Measurements from ENCODE around the gene CELF2.

The CELF2 gene

DNA sequence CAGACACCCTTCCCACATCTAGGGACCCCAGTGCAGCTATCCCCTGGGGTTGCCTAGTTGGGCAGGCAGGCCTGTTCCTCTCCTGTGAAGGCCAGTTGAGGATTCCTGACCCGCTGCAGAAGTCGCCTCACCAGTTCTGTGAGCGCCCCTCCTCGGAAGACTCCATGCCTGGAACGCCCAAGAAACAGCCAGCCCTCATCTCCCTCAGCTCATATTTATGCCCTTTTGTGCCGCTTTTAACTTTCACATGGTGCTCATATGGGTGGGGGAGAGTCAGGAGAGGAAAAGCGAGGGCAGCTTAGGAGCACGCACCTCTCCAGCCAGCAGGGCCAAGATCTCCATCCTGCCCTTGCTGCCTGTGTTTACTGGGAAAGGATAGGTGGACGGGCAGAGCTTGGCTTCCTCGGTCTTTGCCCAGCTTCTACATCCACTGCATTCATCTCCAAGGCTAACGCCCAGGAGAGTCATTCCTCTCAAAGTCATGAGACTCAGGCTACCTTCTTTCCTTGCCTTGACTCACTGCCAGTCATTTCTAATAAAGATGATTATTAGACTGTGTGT lies 307.2 kb downstream of the CELF2 start:
- no peak for TF ChIP-seq FOXP2 (optimal IDR thresholded peaks at IDR 0.05; ENCODE audit: borderline replicate concordance, extremely low read depth, extremely low read length, insufficient read depth)
- TF ChIP-seq POLR2AphosphoS5 (IDR thresholded peaks at IDR 0.05; ENCODE audit: low read depth, low read length) = no peak

DNA sequence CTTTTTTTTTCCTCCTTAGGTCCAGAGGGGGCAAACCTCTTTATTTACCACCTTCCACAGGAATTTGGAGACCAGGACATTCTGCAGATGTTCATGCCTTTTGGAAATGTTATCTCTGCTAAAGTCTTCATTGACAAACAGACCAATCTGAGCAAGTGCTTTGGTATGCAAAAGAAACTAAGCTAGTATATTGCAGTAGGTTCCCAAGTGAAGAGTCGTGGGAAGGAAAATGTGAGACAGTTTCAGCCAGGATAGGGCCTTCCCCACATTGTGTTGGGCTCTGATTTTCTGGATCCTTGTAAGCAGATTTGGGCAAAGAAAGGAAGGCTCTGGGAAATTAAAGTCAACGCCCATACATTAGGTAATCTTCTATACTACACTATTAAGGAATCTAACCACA lies 308.1 kb downstream of the CELF2 start:
- no peak for TF ChIP-seq FOXP2 (optimal IDR thresholded peaks at IDR 0.05; ENCODE audit: borderline replicate concordance, extremely low read depth, extremely low read length, insufficient read depth)
- no peak for TF ChIP-seq POLR2AphosphoS5 (IDR thresholded peaks at IDR 0.05; ENCODE audit: low read depth, low read length)
- TF ChIP-seq, protein P1, sequence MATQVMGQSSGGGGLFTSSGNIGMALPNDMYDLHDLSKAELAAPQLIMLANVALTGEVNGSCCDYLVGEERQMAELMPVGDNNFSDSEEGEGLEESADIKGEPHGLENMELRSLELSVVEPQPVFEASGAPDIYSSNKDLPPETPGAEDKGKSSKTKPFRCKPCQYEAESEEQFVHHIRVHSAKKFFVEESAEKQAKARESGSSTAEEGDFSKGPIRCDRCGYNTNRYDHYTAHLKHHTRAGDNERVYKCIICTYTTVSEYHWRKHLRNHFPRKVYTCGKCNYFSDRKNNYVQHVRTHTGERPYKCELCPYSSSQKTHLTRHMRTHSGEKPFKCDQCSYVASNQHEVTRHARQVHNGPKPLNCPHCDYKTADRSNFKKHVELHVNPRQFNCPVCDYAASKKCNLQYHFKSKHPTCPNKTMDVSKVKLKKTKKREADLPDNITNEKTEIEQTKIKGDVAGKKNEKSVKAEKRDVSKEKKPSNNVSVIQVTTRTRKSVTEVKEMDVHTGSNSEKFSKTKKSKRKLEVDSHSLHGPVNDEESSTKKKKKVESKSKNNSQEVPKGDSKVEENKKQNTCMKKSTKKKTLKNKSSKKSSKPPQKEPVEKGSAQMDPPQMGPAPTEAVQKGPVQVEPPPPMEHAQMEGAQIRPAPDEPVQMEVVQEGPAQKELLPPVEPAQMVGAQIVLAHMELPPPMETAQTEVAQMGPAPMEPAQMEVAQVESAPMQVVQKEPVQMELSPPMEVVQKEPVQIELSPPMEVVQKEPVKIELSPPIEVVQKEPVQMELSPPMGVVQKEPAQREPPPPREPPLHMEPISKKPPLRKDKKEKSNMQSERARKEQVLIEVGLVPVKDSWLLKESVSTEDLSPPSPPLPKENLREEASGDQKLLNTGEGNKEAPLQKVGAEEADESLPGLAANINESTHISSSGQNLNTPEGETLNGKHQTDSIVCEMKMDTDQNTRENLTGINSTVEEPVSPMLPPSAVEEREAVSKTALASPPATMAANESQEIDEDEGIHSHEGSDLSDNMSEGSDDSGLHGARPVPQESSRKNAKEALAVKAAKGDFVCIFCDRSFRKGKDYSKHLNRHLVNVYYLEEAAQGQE (IDR thresholded peaks at IDR 0.05; ENCODE audit: insufficient read depth in 1 of 2, low read depth in 2 of 2, low read length in 2 of 2) = no peak
- no peak for TF ChIP-seq SIN3A (IDR thresholded peaks at IDR 0.05; ENCODE audit: borderline replicate concordance, insufficient read depth, low read length)
- no peak for TF ChIP-seq TAF1 (IDR thresholded peaks at IDR 0.05; ENCODE audit: borderline replicate concordance, insufficient read depth, low read length)

DNA sequence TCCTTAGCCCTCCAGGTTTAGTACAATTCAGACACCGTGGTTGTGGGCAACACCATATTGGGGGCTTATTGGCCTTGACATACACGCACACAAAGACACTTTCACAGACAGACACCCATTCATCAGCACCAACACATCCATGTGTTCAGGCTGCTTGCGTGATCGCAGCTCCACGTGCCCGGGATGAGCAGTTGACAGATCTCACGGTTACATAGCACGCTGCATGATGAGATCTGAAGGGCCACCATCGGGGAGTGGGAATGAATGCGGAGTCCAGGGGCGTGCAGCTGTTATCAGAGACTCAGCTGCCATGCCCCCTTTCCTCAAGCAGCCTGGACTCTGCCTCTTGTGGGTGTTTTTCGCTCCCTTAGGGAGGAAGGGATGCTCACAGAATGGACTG lies 308.6 kb downstream of the CELF2 start:
- TF ChIP-seq, protein P1 (IDR thresholded peaks at IDR 0.05; ENCODE audit: insufficient read depth in 1 of 2, low read depth in 2 of 2, low read length in 2 of 2) = no peak
- TF ChIP-seq SIN3A (IDR thresholded peaks at IDR 0.05; ENCODE audit: borderline replicate concordance, insufficient read depth, low read length) = no peak
- no peak for TF ChIP-seq FOXP2 (optimal IDR thresholded peaks at IDR 0.05; ENCODE audit: borderline replicate concordance, extremely low read depth, extremely low read length, insufficient read depth)
- no peak for TF ChIP-seq POLR2AphosphoS5 (IDR thresholded peaks at IDR 0.05; ENCODE audit: low read depth, low read length)
- TF ChIP-seq TAF1 (IDR thresholded peaks at IDR 0.05; ENCODE audit: borderline replicate concordance, insufficient read depth, low read length) = no peak

DNA sequence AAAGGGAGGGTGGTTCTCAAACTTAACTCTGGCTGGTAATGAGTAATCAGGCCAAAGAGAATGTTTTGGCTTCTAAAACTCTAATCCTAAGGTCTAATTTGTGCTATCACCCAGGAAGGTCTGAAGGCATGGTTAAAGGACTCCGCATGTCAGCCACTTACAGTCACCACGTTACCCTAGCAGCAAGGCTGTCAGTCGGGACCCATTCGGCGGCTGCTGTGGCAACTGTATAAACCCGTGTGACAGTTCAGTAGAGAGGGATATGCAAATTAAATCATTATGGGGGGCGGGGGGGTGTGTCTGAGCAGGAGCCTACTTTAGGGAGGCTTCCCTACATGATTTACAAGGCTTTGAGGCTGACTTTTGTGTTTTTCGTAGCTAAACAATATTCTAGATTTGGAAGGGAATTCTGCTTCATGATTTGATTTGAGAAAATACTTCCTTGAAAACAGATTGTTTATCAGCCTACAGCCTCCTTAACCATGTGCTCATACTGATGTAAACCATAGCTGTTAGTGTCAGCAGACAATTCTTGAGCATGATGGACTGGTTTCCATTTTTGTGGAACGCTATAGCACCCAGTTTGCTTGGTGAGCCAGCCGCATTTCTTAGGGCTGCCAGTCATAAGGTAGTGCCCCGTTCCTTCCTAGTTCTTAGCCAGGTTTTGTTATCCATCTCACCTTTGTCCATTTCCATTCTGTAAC lies 309.4 kb downstream of the CELF2 start:
- TF ChIP-seq SIN3A (IDR thresholded peaks at IDR 0.05; ENCODE audit: borderline replicate concordance, insufficient read depth, low read length) (no peak), POLR2AphosphoS5 (IDR thresholded peaks at IDR 0.05; ENCODE audit: low read depth, low read length) (no peak), TAF1 (IDR thresholded peaks at IDR 0.05; ENCODE audit: borderline replicate concordance, insufficient read depth, low read length) (no peak), FOXP2 (optimal IDR thresholded peaks at IDR 0.05; ENCODE audit: borderline replicate concordance, extremely low read depth, extremely low read length, insufficient read depth) (no peak)
- TF ChIP-seq, protein P1 (IDR thresholded peaks at IDR 0.05; ENCODE audit: insufficient read depth in 1 of 2, low read depth in 2 of 2, low read length in 2 of 2) = no peak

DNA sequence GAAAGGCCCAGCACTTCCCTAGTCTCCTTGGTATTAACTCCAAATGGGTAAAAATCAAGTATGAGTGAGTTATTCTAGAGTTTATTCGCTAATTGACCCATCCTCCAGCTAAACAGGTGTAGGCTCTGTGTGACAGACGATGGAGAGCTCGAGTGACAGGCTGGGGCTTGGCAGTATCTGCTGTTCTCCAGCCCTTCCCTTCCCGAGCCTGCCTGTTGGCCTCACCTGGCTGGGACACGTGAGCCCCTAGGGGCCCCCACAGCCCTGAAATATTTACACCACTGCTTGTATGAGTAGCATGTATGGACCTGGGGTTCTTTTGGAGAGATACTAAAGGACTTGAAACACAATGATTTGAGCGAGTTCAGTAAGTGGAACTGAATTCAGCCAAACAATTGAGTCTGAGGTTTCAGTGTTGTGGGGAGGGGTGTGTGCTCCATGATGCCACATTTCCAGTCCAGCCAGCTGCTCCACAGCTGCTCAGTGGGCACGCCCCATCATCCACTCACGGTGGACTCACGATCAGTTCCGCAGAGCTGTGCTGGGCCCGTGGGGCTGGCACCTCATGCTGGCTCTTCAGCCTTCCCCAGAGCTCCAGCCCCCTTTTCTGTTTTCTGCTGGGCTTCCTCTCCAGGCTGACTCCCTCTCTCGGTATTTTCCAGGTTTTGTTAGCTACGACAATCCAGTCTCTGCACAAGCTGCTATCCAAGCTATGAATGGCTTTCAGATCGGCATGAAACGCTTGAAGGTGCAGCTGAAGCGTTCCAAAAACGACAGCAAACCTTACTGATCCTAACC lies 310.8 kb downstream of the CELF2 start:
- TF ChIP-seq SIN3A (IDR thresholded peaks at IDR 0.05; ENCODE audit: borderline replicate concordance, insufficient read depth, low read length) (no peak), FOXP2 (optimal IDR thresholded peaks at IDR 0.05; ENCODE audit: borderline replicate concordance, extremely low read depth, extremely low read length, insufficient read depth) (no peak), TAF1 (IDR thresholded peaks at IDR 0.05; ENCODE audit: borderline replicate concordance, insufficient read depth, low read length) (no peak), POLR2AphosphoS5 (IDR thresholded peaks at IDR 0.05; ENCODE audit: low read depth, low read length) (no peak)

All from PFSK-1 (cell line).